ENCODE results near the gene CTDSPL.

Gene CTDSPL

GRCh38 chr3:37961622-37962431 lies 100.1 kb downstream of the CTDSPL start:
- in situ Hi-C loops (cut with MboI; ENCODE audit: low pct_unique_long_range_greater_than_20kb, low sequenced_read_pairs, unreplicated experiment), result loop anchor here (10.0 kb wide), 1 partner anchor 107 kb away; no protein-coding TSS in a partner anchor
- no peak for DNase-seq (ENCODE audit: low spot score)
- TF ChIP-seq, protein P1, sequence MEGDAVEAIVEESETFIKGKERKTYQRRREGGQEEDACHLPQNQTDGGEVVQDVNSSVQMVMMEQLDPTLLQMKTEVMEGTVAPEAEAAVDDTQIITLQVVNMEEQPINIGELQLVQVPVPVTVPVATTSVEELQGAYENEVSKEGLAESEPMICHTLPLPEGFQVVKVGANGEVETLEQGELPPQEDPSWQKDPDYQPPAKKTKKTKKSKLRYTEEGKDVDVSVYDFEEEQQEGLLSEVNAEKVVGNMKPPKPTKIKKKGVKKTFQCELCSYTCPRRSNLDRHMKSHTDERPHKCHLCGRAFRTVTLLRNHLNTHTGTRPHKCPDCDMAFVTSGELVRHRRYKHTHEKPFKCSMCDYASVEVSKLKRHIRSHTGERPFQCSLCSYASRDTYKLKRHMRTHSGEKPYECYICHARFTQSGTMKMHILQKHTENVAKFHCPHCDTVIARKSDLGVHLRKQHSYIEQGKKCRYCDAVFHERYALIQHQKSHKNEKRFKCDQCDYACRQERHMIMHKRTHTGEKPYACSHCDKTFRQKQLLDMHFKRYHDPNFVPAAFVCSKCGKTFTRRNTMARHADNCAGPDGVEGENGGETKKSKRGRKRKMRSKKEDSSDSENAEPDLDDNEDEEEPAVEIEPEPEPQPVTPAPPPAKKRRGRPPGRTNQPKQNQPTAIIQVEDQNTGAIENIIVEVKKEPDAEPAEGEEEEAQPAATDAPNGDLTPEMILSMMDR (IDR thresholded peaks at IDR 0.05; ENCODE audit: extremely low read depth, insufficient read depth, missing control alignments), result no peak

GRCh38 chr3:37963016-37963415 lies 101.3 kb downstream of the CTDSPL start:
- TF ChIP-seq, protein P1 (IDR thresholded peaks at IDR 0.05; ENCODE audit: extremely low read depth, insufficient read depth, missing control alignments), result no peak
- no peak for DNase-seq (ENCODE audit: low spot score)
- in situ Hi-C loops (cut with MboI; ENCODE audit: low pct_unique_long_range_greater_than_20kb, low sequenced_read_pairs, unreplicated experiment), result loop anchor here (10.0 kb wide), 1 partner anchor 108 kb away; no protein-coding TSS in a partner anchor

- in situ Hi-C loops (cut with MboI; ENCODE audit: low pct_unique_long_range_greater_than_20kb, low sequenced_read_pairs, unreplicated experiment), result loop anchor here (10.0 kb wide), 1 partner anchor 109 kb away; no protein-coding TSS in a partner anchor
- TF ChIP-seq, protein P1 (IDR thresholded peaks at IDR 0.05; ENCODE audit: extremely low read depth, insufficient read depth, missing control alignments), result no peak
- DNase-seq (ENCODE audit: low spot score), result no peak
Observed at GRCh38 chr3:37963635-37964034, 102.0 kb downstream of the CTDSPL start.

DNA sequence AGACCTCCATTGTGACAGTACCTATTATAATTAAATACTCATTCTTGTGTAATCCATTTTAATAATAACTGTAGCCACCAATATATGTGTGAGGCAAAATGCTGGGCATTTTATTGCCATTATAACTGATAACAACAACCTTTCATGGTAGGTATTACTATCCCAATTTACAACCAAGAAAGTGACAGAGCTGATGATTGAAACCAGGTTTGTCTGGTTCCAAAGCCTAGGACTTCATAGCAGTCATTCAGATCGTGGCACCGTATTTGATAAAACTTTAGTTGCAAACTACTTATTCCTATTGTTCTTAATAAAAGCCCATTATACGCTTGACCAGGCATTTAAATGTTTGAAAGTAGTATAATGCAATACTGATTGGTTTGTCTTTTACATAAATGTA lies 102.5 kb downstream of the CTDSPL start:
- TF ChIP-seq, protein P1 (IDR thresholded peaks at IDR 0.05; ENCODE audit: extremely low read depth, insufficient read depth, missing control alignments), result no peak
- in situ Hi-C loops (cut with MboI; ENCODE audit: low pct_unique_long_range_greater_than_20kb, low sequenced_read_pairs, unreplicated experiment), result loop anchor here (10.0 kb wide), 1 partner anchor 109 kb away; no protein-coding TSS in a partner anchor
- DNase-seq (ENCODE audit: low spot score), result no peak

DNA sequence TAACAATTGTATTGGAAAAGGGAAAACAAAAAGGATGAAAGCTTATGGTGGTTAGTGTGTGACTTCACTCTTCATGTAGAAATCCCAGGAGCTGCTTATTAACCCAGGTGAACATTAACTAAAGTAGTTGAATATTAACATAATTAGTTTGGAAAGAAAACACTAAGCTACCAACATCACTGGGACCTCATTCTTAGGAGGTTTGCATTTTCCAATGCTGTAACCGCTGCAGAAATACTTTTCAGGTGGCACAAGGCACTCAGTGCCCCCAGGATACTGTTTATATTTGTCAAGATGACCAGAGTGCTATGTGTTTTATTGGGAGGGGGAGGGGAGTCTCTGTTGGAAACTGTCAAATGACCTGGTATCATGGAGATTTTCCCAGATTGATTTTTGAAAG lies 103.0 kb downstream of the CTDSPL start:
- in situ Hi-C loops (cut with MboI; ENCODE audit: low pct_unique_long_range_greater_than_20kb, low sequenced_read_pairs, unreplicated experiment), result loop anchor here (10.0 kb wide), 1 partner anchor 110 kb away; no protein-coding TSS in a partner anchor
- no peak for DNase-seq (ENCODE audit: low spot score)
- TF ChIP-seq, protein P1 (IDR thresholded peaks at IDR 0.05; ENCODE audit: extremely low read depth, insufficient read depth, missing control alignments), result no peak

DNA sequence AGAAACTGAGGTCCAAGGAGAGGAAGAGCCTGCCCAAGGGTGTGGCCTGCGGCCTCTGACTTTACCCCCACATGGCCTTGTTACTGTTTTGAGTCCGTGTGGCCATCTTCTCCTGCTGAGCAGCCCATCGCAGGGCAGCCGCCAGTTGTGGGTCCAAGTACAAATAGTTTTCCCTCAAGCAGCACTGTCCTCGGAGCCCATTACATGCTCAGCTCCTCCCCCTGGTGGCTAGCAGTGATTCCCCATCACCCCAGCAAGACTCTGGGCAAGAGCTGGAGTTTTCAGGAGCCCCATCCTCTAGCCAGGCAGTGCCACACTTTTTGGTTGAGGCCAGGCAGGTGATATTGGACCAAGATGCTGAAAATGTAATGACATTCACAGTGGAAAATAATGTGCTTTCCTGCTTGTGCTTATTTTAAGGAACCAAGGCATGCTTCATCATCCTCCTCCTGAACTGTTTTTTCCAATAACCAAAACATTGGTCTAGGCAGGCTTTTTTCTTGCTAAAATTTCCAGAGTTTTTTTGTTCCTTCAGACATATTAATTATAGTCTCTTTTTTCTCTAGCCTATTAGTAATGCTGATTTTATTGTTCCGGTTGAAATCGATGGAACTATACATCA lies 105.7 kb downstream of the CTDSPL start:
- peak; percentile 70 for DNase-seq (ENCODE audit: low spot score)
- TF ChIP-seq, protein P1 (IDR thresholded peaks at IDR 0.05; ENCODE audit: extremely low read depth, insufficient read depth, missing control alignments), result peak; percentile 87
- in situ Hi-C loops (cut with MboI; ENCODE audit: low pct_unique_long_range_greater_than_20kb, low sequenced_read_pairs, unreplicated experiment), result loop anchor here (10.0 kb wide), 1 partner anchor 113 kb away; no protein-coding TSS in a partner anchor

Data from GM13977 (cell line).